Measurements from ENCODE around the gene BAZ2B. TPM values are rescaled to one million over a fixed set of nuclear protein-coding genes. Genes with fewer than 3 reads are reported as not detected.

BAZ2B gene
- total RNA-seq, 2 donors from 2014 or later: 53.1 to 64.1 TPM

- no peak overlapping the region for H3K27ac Mint-ChIP-seq
- no peak overlapping the region for H3K4me3 ChIP-seq (ENCODE audit: low read length)
- no peak overlapping the region for H3K27ac ChIP-seq (ENCODE audit: low read depth, low read length)
- no peak overlapping the region for H3K4me3 Mint-ChIP-seq
- peaks cover 11% of the 10 kb centered on the region for H3K9me3 Mint-ChIP-seq
- peaks cover 14% of the 10 kb centered on the region for H3K9me3 ChIP-seq (ENCODE audit: control insufficient read depth, low read length)
- no peak for TF ChIP-seq CTCF (conservative IDR thresholded peaks at IDR 0.05)
- H3K4me1 ChIP-seq (ENCODE audit: control insufficient read depth, insufficient read depth, low read length): no peaks in the 10 kb centered on the region
- peaks cover 25% of the 10 kb centered on the region for H3K36me3 Mint-ChIP-seq (ENCODE audit: low read depth)
- H3K27me3 ChIP-seq (ENCODE audit: control insufficient read depth, insufficient read depth, low read length, poor library complexity, severe bottlenecking): no peaks in the 10 kb centered on the region
- no peaks in the 10 kb centered on the region for H3K4me1 Mint-ChIP-seq
- no peak for DNase-seq
- H3K27me3 Mint-ChIP-seq (ENCODE audit: insufficient read depth): no peaks in the 10 kb centered on the region
- no peak overlapping the region for H3K9ac ChIP-seq (ENCODE audit: extremely low read depth, low read length, poor library complexity, severe bottlenecking)
- H3K36me3 ChIP-seq (ENCODE audit: control insufficient read depth, insufficient read depth, low read length): peaks cover 8% of the 10 kb centered on the region
Observed at GRCh38 chr2:159497256-159497655, 119.1 kb downstream of the BAZ2B start.

- Mint-ChIP-seq H3K27me3 (ENCODE audit: insufficient read depth) (no peaks in the 10 kb centered on the region), H3K36me3 (ENCODE audit: low read depth) (peaks cover 4% of the 10 kb centered on the region), H3K4me1 (peaks cover 11% of the 10 kb centered on the region), H3K4me3 (no peak overlapping the region), H3K27ac (no peak overlapping the region), H3K9me3 (no peaks in the 10 kb centered on the region)
- 76 to 96% methylated on average over 2 of the region's 2 CpGs for WGBS, 2 experiments (ENCODE audit: insufficient coverage in 1 of 2, insufficient read length in 1 of 2)
- H3K9me3 ChIP-seq (ENCODE audit: control insufficient read depth, low read length): no peaks in the 10 kb centered on the region
- H3K27me3 ChIP-seq (ENCODE audit: control insufficient read depth, insufficient read depth, low read length, poor library complexity, severe bottlenecking): no peaks in the 10 kb centered on the region
- H3K4me3 ChIP-seq (ENCODE audit: low read length): no peak overlapping the region
- H3K36me3 ChIP-seq (ENCODE audit: control insufficient read depth, insufficient read depth, low read length): no peaks in the 10 kb centered on the region
- H3K27ac ChIP-seq (ENCODE audit: low read depth, low read length): no peak overlapping the region
- DNase-seq: no peak
- TF ChIP-seq CTCF (conservative IDR thresholded peaks at IDR 0.05): no peak
- H3K9ac ChIP-seq (ENCODE audit: extremely low read depth, low read length, poor library complexity, severe bottlenecking): no peak overlapping the region
- no peaks in the 10 kb centered on the region for H3K4me1 ChIP-seq (ENCODE audit: control insufficient read depth, insufficient read depth, low read length)
Observed at GRCh38 chr2:159489476-159489875, 126.9 kb downstream of the BAZ2B start.

GRCh38 chr2:159484532-159484931 is 131.8 kb downstream of the BAZ2B start:
- Histone ChIP-seq H3K4me3 (ENCODE audit: low read length) (no peak overlapping the region), H3K27ac (ENCODE audit: low read depth, low read length) (no peak overlapping the region), H3K4me1 (ENCODE audit: control insufficient read depth, insufficient read depth, low read length) (no peaks in the 10 kb centered on the region), H3K9me3 (ENCODE audit: control insufficient read depth, low read length) (no peaks in the 10 kb centered on the region), H3K36me3 (ENCODE audit: control insufficient read depth, insufficient read depth, low read length) (no peaks in the 10 kb centered on the region), H3K27me3 (ENCODE audit: control insufficient read depth, insufficient read depth, low read length, poor library complexity, severe bottlenecking) (no peaks in the 10 kb centered on the region), H3K9ac (ENCODE audit: extremely low read depth, low read length, poor library complexity, severe bottlenecking) (no peak overlapping the region)
- Mint-ChIP-seq H3K36me3 (ENCODE audit: low read depth) (no peaks in the 10 kb centered on the region), H3K27me3 (ENCODE audit: insufficient read depth) (no peaks in the 10 kb centered on the region), H3K27ac (no peak overlapping the region), H3K9me3 (no peaks in the 10 kb centered on the region), H3K4me1 (peaks cover 11% of the 10 kb centered on the region), H3K4me3 (no peak overlapping the region)
- no peak for TF ChIP-seq CTCF (conservative IDR thresholded peaks at IDR 0.05)
- 67 to 97% methylated on average over 1 to 2 of the region's 2 CpGs for WGBS, 2 experiments (ENCODE audit: insufficient coverage in 1 of 2, insufficient read length in 1 of 2)
- no peak for DNase-seq
